Panc1 (cell line): Measurements from ENCODE around the gene PLXND1. TPM values are rescaled to one million over a fixed set of nuclear protein-coding genes. Genes with fewer than 3 reads are reported as not detected.

Experiments
- ATAC-seq: fragments of 200-7000 bp; cut with Tn5 transposase; 2 replicates; pipeline ENCODE4 v1.9.1; 2020; ENCODE audit warnings: mild to moderate bottlenecking, moderate library complexity
- BruUV-seq: library from RNA; stranded (reverse); fragments of 400-500 nt; replicated peaks from 2 replicates; lab custom pipeline; 2021; lab: Mats Ljungman, UMichigan
- CTCF ChIA-PET: fragments of 300-600 bp; sonication (Branson Sonifier 250); formaldehyde crosslinking; loops from one replicate; lab custom pipeline; 2022; ENCODE audit warnings: antibody characterized with exemption; lab: Charles Lee
- POLR2A ChIA-PET: fragments of 300-600 bp; sonication (Branson Sonifier 250); formaldehyde crosslinking; loops from one replicate; lab custom pipeline; 2022; ENCODE audit warnings: antibody characterized with exemption; lab: Charles Lee
- DNase-seq: peaks from one replicate; pipeline ENCODE4 v3.0.0-alpha.2; 2010; ENCODE audit warnings: low read depth, low spot score
- H3K27ac ChIP-seq: 2 replicates; pipeline ENCODE4 v1.5.1; 2011; ENCODE audit warnings: mild to moderate bottlenecking, low read length, inconsistent platforms
- H3K27me3 ChIP-seq: fragments of 200-500 bp; sonication (Bioruptor generic); 2 replicates; pipeline ENCODE4 v1.6.0; 2014; ENCODE audit warnings: low read length, inconsistent platforms; ENCODE audit not compliant: control insufficient read depth, insufficient read depth
- H3K36me3 ChIP-seq: fragments of 200-500 bp; sonication (Bioruptor generic); 2 replicates; pipeline ENCODE4 v1.5.1; 2014; ENCODE audit warnings: inconsistent platforms, mild to moderate bottlenecking, low read length, moderate library complexity; ENCODE audit not compliant: control insufficient read depth, insufficient read depth
- H3K4me1 ChIP-seq: 2 replicates; pipeline ENCODE4 v1.5.1; 2011; ENCODE audit warnings: inconsistent platforms, mild to moderate bottlenecking, low read length, moderate library complexity; ENCODE audit not compliant: control insufficient read depth, insufficient read depth
- H3K4me3 ChIP-seq, 2 experiments: 2 replicates each; pipeline ENCODE4 v1.5.1; 2011 to 2012; ENCODE audit warnings: low read depth in 2 of 2, low read length in 2 of 2, mild to moderate bottlenecking in 2 of 2, inconsistent platforms in 1 of 2, moderate library complexity in 1 of 2
- H3K9me3 ChIP-seq: fragments of 200-500 bp; sonication (Bioruptor generic); 2 replicates; pipeline ENCODE4 v1.5.1; 2014; ENCODE audit warnings: low read depth, mild to moderate bottlenecking, inconsistent platforms, low read length, moderate library complexity; ENCODE audit not compliant: control insufficient read depth, insufficient read depth
- CTCF ChIP-seq: fragments of 450-650 bp; IDR thresholded peaks from 2 replicates; pipeline ENCODE4 v1.5.1; 2017; ENCODE audit warnings: mild to moderate bottlenecking
- POLR2AphosphoS5 ChIP-seq: IDR thresholded peaks from 2 replicates; pipeline ENCODE4 v1.6.1; 2012; ENCODE audit warnings: mild to moderate bottlenecking, low read depth, low read length, moderate library complexity
- SIN3A ChIP-seq: IDR thresholded peaks from 2 replicates; pipeline ENCODE4 v1.6.1; 2012; ENCODE audit warnings: low read depth, mild to moderate bottlenecking, low read length, moderate library complexity, borderline replicate concordance; ENCODE audit not compliant: insufficient read depth
- TCF7L2 ChIP-seq: IDR thresholded peaks from 2 replicates; pipeline ENCODE4 v1.6.1; 2011; ENCODE audit warnings: mild to moderate bottlenecking, low read depth, low read length, inconsistent platforms
- in situ Hi-C: cut with HindIII; loops from 2 replicates; pipeline ENCODE4 v1.10.0; 2016; ENCODE audit warnings: low sequenced_read_pairs, low pct_unique_long_range_greater_than_20kb
- intact Hi-C: fragments of 100-400 bp; cut with micrococcal nuclease; formaldehyde crosslinking; loops from one replicate; pipeline ENCODE4 v1.10.0; 2022; ENCODE audit not compliant: unreplicated experiment
- total RNA-seq: library from RNA; stranded (reverse); gene quantifications from one replicate; pipeline ENCODE4 v1.2.1, GENCODE V29; 2021; ENCODE audit not compliant: unreplicated experiment
- TF ChIP-seq, protein P1 (sequence below), 2 experiments: IDR thresholded peaks; 2 replicates each; pipeline ENCODE4 v1.6.1; 2011 to 2012; ENCODE audit warnings: low read depth in 2 of 2, control low read depth in 1 of 2, low read length in 1 of 2, mild to moderate bottlenecking in 1 of 2, moderate library complexity in 1 of 2; ENCODE audit not compliant: insufficient read depth in 1 of 2

PLXND1 gene
- total RNA-seq, 1 experiment from 2014 or later: 248 TPM

- CTCF ChIA-PET: no interaction called here
Observed at GRCh38 chr3:129519896-129520715, 86.4 kb downstream of the PLXND1 start.

GRCh38 chr3:129519449-129519848, 87.0 kb downstream of the PLXND1 start:
- DNase-seq: no peak
- H3K27ac ChIP-seq: no peak overlapping the region
- no peaks in the 10 kb centered on the region for H3K4me1 ChIP-seq
- intact Hi-C loops: no loop called here
- ChIA-PET CTCF (no interaction called here), POLR2A (interaction anchor here (0.5 kb wide), 1 partner anchor 147 kb away, joined by 16 read pairs; no protein-coding TSS in a partner anchor)
- BruUV-seq: no TSS peak
- H3K9me3 ChIP-seq: no peaks in the 10 kb centered on the region
- H3K36me3 ChIP-seq: no peaks in the 10 kb centered on the region
- H3K4me3 ChIP-seq: no peak overlapping the region
- H3K27me3 ChIP-seq: no peaks in the 10 kb centered on the region
- TF ChIP-seq CTCF (no peak), TCF7L2 (no peak), SIN3A (no peak), POLR2AphosphoS5 (no peak)
- TF ChIP-seq, protein P1, sequence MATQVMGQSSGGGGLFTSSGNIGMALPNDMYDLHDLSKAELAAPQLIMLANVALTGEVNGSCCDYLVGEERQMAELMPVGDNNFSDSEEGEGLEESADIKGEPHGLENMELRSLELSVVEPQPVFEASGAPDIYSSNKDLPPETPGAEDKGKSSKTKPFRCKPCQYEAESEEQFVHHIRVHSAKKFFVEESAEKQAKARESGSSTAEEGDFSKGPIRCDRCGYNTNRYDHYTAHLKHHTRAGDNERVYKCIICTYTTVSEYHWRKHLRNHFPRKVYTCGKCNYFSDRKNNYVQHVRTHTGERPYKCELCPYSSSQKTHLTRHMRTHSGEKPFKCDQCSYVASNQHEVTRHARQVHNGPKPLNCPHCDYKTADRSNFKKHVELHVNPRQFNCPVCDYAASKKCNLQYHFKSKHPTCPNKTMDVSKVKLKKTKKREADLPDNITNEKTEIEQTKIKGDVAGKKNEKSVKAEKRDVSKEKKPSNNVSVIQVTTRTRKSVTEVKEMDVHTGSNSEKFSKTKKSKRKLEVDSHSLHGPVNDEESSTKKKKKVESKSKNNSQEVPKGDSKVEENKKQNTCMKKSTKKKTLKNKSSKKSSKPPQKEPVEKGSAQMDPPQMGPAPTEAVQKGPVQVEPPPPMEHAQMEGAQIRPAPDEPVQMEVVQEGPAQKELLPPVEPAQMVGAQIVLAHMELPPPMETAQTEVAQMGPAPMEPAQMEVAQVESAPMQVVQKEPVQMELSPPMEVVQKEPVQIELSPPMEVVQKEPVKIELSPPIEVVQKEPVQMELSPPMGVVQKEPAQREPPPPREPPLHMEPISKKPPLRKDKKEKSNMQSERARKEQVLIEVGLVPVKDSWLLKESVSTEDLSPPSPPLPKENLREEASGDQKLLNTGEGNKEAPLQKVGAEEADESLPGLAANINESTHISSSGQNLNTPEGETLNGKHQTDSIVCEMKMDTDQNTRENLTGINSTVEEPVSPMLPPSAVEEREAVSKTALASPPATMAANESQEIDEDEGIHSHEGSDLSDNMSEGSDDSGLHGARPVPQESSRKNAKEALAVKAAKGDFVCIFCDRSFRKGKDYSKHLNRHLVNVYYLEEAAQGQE (IDR thresholded peaks at IDR 0.05; ENCODE audit: insufficient read depth in 1 of 2, low read depth in 2 of 2, low read length in 1 of 2): no peak
- ATAC-seq: no peak
- in situ Hi-C loops: no loop called here

More at GRCh38 chr3:129519896-129520715, 86.4 kb downstream of the PLXND1 start:
- Histone ChIP-seq H3K36me3 (no peaks in the 10 kb centered on the region), H3K27ac (no peak overlapping the region), H3K4me1 (no peaks in the 10 kb centered on the region), H3K27me3 (no peaks in the 10 kb centered on the region), H3K4me3 (no peak overlapping the region), H3K9me3 (no peaks in the 10 kb centered on the region)
- ATAC-seq: no peak
- in situ Hi-C loops: no loop called here
- TF ChIP-seq TCF7L2 (no peak), POLR2AphosphoS5 (no peak), CTCF (no peak), SIN3A (no peak)
- TF ChIP-seq, protein P1 (IDR thresholded peaks at IDR 0.05; ENCODE audit: insufficient read depth in 1 of 2, low read depth in 2 of 2, low read length in 1 of 2): no peak
- no TSS peak for BruUV-seq
- no peak for DNase-seq
- intact Hi-C loops: no loop called here
- POLR2A ChIA-PET: interaction anchor here (0.5 kb wide), 1 partner anchor 39 kb away, joined by 6 read pairs; no protein-coding TSS in a partner anchor
